H9 (cell line): ENCODE measurements around the gene CCNQ. TPM values are rescaled to one million over a fixed set of nuclear protein-coding genes. Genes with fewer than 3 reads are reported as not detected.

ENCODE experiments used
- DNase-seq: peaks from one replicate; pipeline ENCODE4 v3.0.0-alpha.2; 2017
- H2AFZ ChIP-seq: one replicate; pipeline ENCODE4 v1.6.1; 2013; ENCODE audit warnings: mild to moderate bottlenecking, low read length, control low read depth, moderate library complexity
- H2AK5ac ChIP-seq: 2 replicates; pipeline ENCODE4 v1.6.1; 2013; ENCODE audit warnings: low read length, control low read depth, mixed read lengths; ENCODE audit not compliant: insufficient read length
- H2BK120ac ChIP-seq: one replicate; pipeline ENCODE4 v1.6.1; 2013; ENCODE audit warnings: low read depth, mild to moderate bottlenecking, low read length, control low read depth, inconsistent platforms; ENCODE audit not compliant: poor library complexity, severe bottlenecking
- H2BK12ac ChIP-seq: 2 replicates; pipeline ENCODE4 v1.6.1; 2013; ENCODE audit warnings: low read length, control low read depth, mixed read lengths, low read depth; ENCODE audit not compliant: insufficient read length
- H2BK15ac ChIP-seq: 2 replicates; pipeline ENCODE4 v1.6.1; 2013; ENCODE audit warnings: low read depth, low read length, control low read depth
- H2BK20ac ChIP-seq: one replicate; pipeline ENCODE4 v1.6.1; 2013; ENCODE audit warnings: low read depth, mild to moderate bottlenecking, low read length, control low read depth, inconsistent platforms; ENCODE audit not compliant: poor library complexity, severe bottlenecking
- H2BK5ac ChIP-seq: 2 replicates; pipeline ENCODE4 v1.6.1; 2013; ENCODE audit warnings: low read length, control low read depth, mixed read lengths; ENCODE audit not compliant: insufficient read length
- H3K14ac ChIP-seq: 2 replicates; pipeline ENCODE4 v1.6.1; 2013; ENCODE audit warnings: low read length, control low read depth; ENCODE audit not compliant: insufficient read depth
- H3K18ac ChIP-seq: 2 replicates; pipeline ENCODE4 v1.6.1; 2013; ENCODE audit warnings: low read depth, mild to moderate bottlenecking, mixed read lengths, low read length, control low read depth; ENCODE audit not compliant: insufficient read length
- H3K23ac ChIP-seq: 2 replicates; pipeline ENCODE4 v1.6.1; 2013; ENCODE audit warnings: low read length, control low read depth, mixed read lengths, low read depth; ENCODE audit not compliant: insufficient read length
- H3K23me2 ChIP-seq: 2 replicates; pipeline ENCODE4 v1.6.1; 2013; ENCODE audit warnings: low read depth, mild to moderate bottlenecking, mixed read lengths, low read length, control low read depth; ENCODE audit not compliant: insufficient read length, poor library complexity, severe bottlenecking
- H3K27ac ChIP-seq: 2 replicates; pipeline ENCODE4 v1.5.1; 2013; ENCODE audit warnings: low read length, control low read depth, mixed read lengths, low read depth; ENCODE audit not compliant: insufficient read length
- H3K27me3 ChIP-seq: 2 replicates; pipeline ENCODE4 v1.6.1; 2013; ENCODE audit warnings: low read length, control low read depth, inconsistent platforms; ENCODE audit not compliant: insufficient read depth
- H3K4ac ChIP-seq: 2 replicates; pipeline ENCODE4 v1.6.1; 2013; ENCODE audit warnings: low read depth, mild to moderate bottlenecking, control low read depth, inconsistent platforms, low read length, moderate library complexity
- H3K4me1 ChIP-seq: 2 replicates; pipeline ENCODE4 v1.6.1; 2013; ENCODE audit warnings: low read length, control low read depth, inconsistent platforms; ENCODE audit not compliant: insufficient read depth
- H3K4me2 ChIP-seq: 2 replicates; pipeline ENCODE4 v1.6.1; 2013; ENCODE audit warnings: low read length, control low read depth, mixed read lengths; ENCODE audit not compliant: insufficient read length, insufficient read depth
- H3K56ac ChIP-seq: 2 replicates; pipeline ENCODE4 v1.6.1; 2013; ENCODE audit warnings: low read depth, mild to moderate bottlenecking, mixed read lengths, low read length, control low read depth; ENCODE audit not compliant: insufficient read length
- H3K79me1 ChIP-seq: 2 replicates; pipeline ENCODE4 v1.6.1; 2013; ENCODE audit warnings: low read depth, mild to moderate bottlenecking, moderate library complexity, low read length, control low read depth, inconsistent platforms; ENCODE audit not compliant: insufficient read depth, poor library complexity, severe bottlenecking
- H3K79me2 ChIP-seq: 2 replicates; pipeline ENCODE4 v1.6.1; 2013; ENCODE audit warnings: low read length, control low read depth, inconsistent platforms; ENCODE audit not compliant: insufficient read depth
- H3K9ac ChIP-seq: 2 replicates; pipeline ENCODE4 v1.6.1; 2013; ENCODE audit warnings: low read length, control low read depth, mixed read lengths; ENCODE audit not compliant: insufficient read length; ENCODE audit errors: extremely low read depth
- H3K9me3 ChIP-seq: one replicate; pipeline ENCODE4 v1.6.1; 2013; ENCODE audit warnings: low read depth, low read length, inconsistent platforms; ENCODE audit not compliant: control insufficient read depth
- H3T11ph ChIP-seq: one replicate; pipeline ENCODE4 v1.6.1; 2013; ENCODE audit warnings: mild to moderate bottlenecking, low read length, control low read depth, inconsistent platforms
- H4K20me1 ChIP-seq: one replicate; pipeline ENCODE4 v1.6.1; 2013; ENCODE audit not compliant: control insufficient read depth, insufficient read length, insufficient read depth
- H4K5ac ChIP-seq: 2 replicates; pipeline ENCODE4 v1.6.1; 2013; ENCODE audit warnings: low read depth, mild to moderate bottlenecking, mixed read lengths, low read length, control low read depth; ENCODE audit not compliant: insufficient read length
- H4K8ac ChIP-seq: replicated peaks from 2 replicates; pipeline ENCODE4 v1.6.1; 2013; ENCODE audit warnings: low read length, control low read depth, mixed read lengths, low read depth; ENCODE audit not compliant: insufficient read length
- H4K91ac ChIP-seq: 2 replicates; pipeline ENCODE4 v1.6.1; 2013; ENCODE audit warnings: low read depth, mild to moderate bottlenecking, moderate library complexity, mixed read lengths, low read length, control low read depth; ENCODE audit not compliant: insufficient read length
- H3K27ac Mint-ChIP-seq, 3 experiments: 2 replicates in 2 of 3; 3 replicates in 1 of 3; pipeline ENCODE4 v1.8.0; 2020 to 2021; ENCODE audit warnings: mixed read lengths in 3 of 3, mild to moderate bottlenecking in 1 of 3, moderate library complexity in 1 of 3
- H3K27me3 Mint-ChIP-seq: 2 replicates; pipeline ENCODE4 v1.8.0; 2021; ENCODE audit warnings: low read depth, mild to moderate bottlenecking, moderate library complexity, mixed read lengths
- H3K36me3 Mint-ChIP-seq, 3 experiments: 2 replicates in 2 of 3; 3 replicates in 1 of 3; pipeline ENCODE4 v1.8.0; 2020 to 2021; ENCODE audit warnings: low read depth in 3 of 3, mixed read lengths in 3 of 3; ENCODE audit not compliant: insufficient read depth in 1 of 3
- H3K4me1 Mint-ChIP-seq, 2 experiments: 2 replicates each; pipeline ENCODE4 v1.8.0; 2020; ENCODE audit warnings: mixed read lengths in 2 of 2
- H3K4me3 Mint-ChIP-seq, 2 experiments: 2 replicates in 1 of 2; 3 replicates in 1 of 2; pipeline ENCODE4 v1.8.0; 2020 to 2021; ENCODE audit warnings: mild to moderate bottlenecking in 2 of 2, mixed read lengths in 2 of 2, moderate library complexity in 1 of 2
- H3K9me3 Mint-ChIP-seq, 2 experiments: 2 replicates in 1 of 2; 3 replicates in 1 of 2; pipeline ENCODE4 v1.8.0; 2020; ENCODE audit warnings: mild to moderate bottlenecking in 2 of 2, mixed read lengths in 2 of 2, moderate library complexity in 1 of 2
- WGBS: extraction: QIAGEN DNeasy Blood & Tissue Kit; methylation state at CpG from one replicate; pipeline ENCODE4 v1.1.7; 2013; ENCODE audit warnings: missing lambda C conversion rate, low lambda C conversion rate, mixed read lengths; ENCODE audit not compliant: insufficient read length; ENCODE audit errors: extremely low coverage; 5-methylcytosine and 5-hydroxymethylcytosine counted together
- total RNA-seq: library from RNA; stranded (reverse); gene quantifications from 2 replicates; pipeline ENCODE4 v1.2.1, GENCODE V29; 2021
- TF ChIP-seq, protein P1 (sequence below): fragments of 200-600 bp; sonication (generic); conservative IDR thresholded peaks from 3 replicates; pipeline ENCODE4 v1.8.0; 2021; ENCODE audit warnings: antibody characterized with exemption, mild to moderate bottlenecking

Gene CCNQ
- total RNA-seq, 1 experiment from 2014 or later, result 18.4 TPM

DNA sequence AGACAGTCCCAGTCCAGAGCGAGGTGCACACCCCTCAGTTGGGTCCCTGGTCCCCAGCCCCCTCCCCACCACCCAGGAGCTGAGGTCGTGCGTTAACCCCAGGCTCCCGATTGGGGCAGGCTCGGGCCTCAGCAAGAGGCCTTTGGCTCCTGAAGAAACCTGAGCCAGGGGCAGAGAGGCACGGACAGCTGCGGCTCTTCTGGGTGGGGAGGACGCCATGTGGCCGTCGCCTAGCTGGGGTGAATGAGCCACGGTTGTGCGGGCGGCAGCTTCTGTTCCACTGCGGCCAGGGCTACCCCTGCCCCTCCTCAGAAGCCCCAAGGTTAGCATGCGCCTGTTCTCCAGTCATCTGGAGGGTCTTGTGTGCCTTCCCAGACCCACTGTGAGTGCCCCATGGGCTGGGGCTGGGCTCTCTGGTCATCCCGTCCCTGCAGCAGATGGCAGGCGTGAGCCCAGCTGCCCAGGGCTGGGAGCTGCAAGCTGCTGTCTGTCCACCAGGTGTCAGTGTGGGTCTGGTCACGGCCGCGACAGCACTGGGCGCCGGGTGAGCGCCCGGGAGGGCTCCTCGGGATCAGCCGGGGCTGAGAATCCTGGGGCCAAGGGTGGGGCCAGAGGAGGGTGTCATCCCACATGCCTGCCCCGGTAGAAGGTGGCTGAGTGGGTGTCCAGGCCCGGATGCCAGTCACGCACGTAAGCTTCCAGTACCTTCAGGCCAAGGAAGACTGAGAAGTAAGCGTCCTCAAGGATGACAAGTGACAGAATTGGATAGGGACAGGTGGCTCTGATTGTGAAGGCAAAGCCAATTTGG lies 59.6 kb downstream of the CCNQ start:
- no peak overlapping the region for H3K23ac ChIP-seq
- no peak overlapping the region for H2BK20ac ChIP-seq
- Mint-ChIP-seq H3K9me3 (peaks cover 48 to 68% of the 10 kb centered on the region in 2 experiments), H3K27ac (no peak overlapping the region), H3K27me3 (peaks cover 10% of the 10 kb centered on the region), H3K36me3 (peaks cover 0 to 2% (median 0%) of the 10 kb centered on the region in 3 experiments; a peak in 3 of 7 replicates), H3K4me1 (0 out of 4 replicates have a peak, but pooled peaks cover 0 to 2% of the 10 kb centered on the region in 2 experiments), H3K4me3 (no peak overlapping the region)
- peaks cover 3% of the 10 kb centered on the region for H3K23me2 ChIP-seq
- no peak overlapping the region for H4K5ac ChIP-seq
- peak; percentile 81 for DNase-seq
- no peaks in the 10 kb centered on the region for H3K27me3 ChIP-seq
- no peak overlapping the region for H3K56ac ChIP-seq
- H3T11ph ChIP-seq, result no peak overlapping the region
- no peak overlapping the region for H2BK12ac ChIP-seq
- no peak overlapping the region for H2BK15ac ChIP-seq
- WGBS, result no CpG with 5 or more reads among the region's 31 CpGs
- H3K9ac ChIP-seq, result no peak overlapping the region
- H4K8ac ChIP-seq, result no peak overlapping the region
- TF ChIP-seq, protein P1, sequence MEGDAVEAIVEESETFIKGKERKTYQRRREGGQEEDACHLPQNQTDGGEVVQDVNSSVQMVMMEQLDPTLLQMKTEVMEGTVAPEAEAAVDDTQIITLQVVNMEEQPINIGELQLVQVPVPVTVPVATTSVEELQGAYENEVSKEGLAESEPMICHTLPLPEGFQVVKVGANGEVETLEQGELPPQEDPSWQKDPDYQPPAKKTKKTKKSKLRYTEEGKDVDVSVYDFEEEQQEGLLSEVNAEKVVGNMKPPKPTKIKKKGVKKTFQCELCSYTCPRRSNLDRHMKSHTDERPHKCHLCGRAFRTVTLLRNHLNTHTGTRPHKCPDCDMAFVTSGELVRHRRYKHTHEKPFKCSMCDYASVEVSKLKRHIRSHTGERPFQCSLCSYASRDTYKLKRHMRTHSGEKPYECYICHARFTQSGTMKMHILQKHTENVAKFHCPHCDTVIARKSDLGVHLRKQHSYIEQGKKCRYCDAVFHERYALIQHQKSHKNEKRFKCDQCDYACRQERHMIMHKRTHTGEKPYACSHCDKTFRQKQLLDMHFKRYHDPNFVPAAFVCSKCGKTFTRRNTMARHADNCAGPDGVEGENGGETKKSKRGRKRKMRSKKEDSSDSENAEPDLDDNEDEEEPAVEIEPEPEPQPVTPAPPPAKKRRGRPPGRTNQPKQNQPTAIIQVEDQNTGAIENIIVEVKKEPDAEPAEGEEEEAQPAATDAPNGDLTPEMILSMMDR, result peak; percentile 85
- no peak overlapping the region for H3K18ac ChIP-seq
- H3K79me1 ChIP-seq, result no peaks in the 10 kb centered on the region
- H3K9me3 ChIP-seq, result peaks cover 4% of the 10 kb centered on the region
- no peak overlapping the region for H2BK120ac ChIP-seq
- no peaks in the 10 kb centered on the region for H3K4me1 ChIP-seq
- H3K14ac ChIP-seq, result no peak overlapping the region
- no peak overlapping the region for H4K91ac ChIP-seq
- H2BK5ac ChIP-seq, result no peak overlapping the region
- no peak overlapping the region for H3K27ac ChIP-seq
- H3K79me2 ChIP-seq, result no peaks in the 10 kb centered on the region
- no peak overlapping the region for H2AK5ac ChIP-seq
- no peak overlapping the region for H2AFZ ChIP-seq
- H4K20me1 ChIP-seq, result no peaks in the 10 kb centered on the region
- H3K4me2 ChIP-seq, result no peak overlapping the region
- H3K4ac ChIP-seq, result no peak overlapping the region
